Transverse colon (tissue), 4 donors: ENCODE measurements around the gene TRANK1.
"Not testable (repeated sequence)": the region's sequence is repeated elsewhere in the genome, so short reads cannot be mapped to it uniquely, and the experiment has no call there.

Source experiments
- CTCF ChIP-seq, 5 experiments: fragments of 200-600 bp in 3 of 5; fragments of 450-650 bp in 2 of 5; sonication (generic) in 3 of 5; IDR thresholded peaks; 1 replicate in 2 of 5; 2 replicates in 3 of 5; pipeline ENCODE4 v1.5.1; 2016 to 2017; ENCODE audit warnings: antibody characterized with exemption in 5 of 5, inconsistent platforms in 3 of 5, mild to moderate bottlenecking in 2 of 5, moderate library complexity in 1 of 5
- POLR2AphosphoS5 ChIP-seq, 3 donors: sonication (generic); formaldehyde crosslinking; IDR thresholded peaks; one replicate each; pipeline ENCODE4 v1.6.1; 2016; ENCODE audit warnings: antibody characterized with exemption in 3 of 3

GRCh38 chr3:36904065-36904464, 40.8 kb downstream of the TRANK1 start:
- not testable (repeated sequence) for TF ChIP-seq POLR2AphosphoS5, CTCF (IDR thresholded peaks at IDR 0.05)
